ENCODE results near the gene PFAS. TPM values are rescaled to one million over a fixed set of nuclear protein-coding genes. Genes with fewer than 3 reads are reported as not detected.

PFAS gene
- total and polyA plus RNA-seq, 10 of the 15 experiments (the other 5 are each of a cell fraction or from before 2014, with no cell fraction given) = 13.9 to 122 (median 47.2) TPM

GRCh38 chr17:8227238-8227581 lies 21.9 kb upstream of the PFAS start (continued):
- no peak for TF ChIP-seq HSF1 (IDR thresholded peaks at IDR 0.05; ENCODE audit: low read depth, low read length)
- no peak for TF ChIP-seq CBX3 (IDR thresholded peaks at IDR 0.05; ENCODE audit: borderline replicate concordance, low read depth)
- TF ChIP-seq SMC3 (IDR thresholded peaks at IDR 0.05; ENCODE audit: borderline replicate concordance, low read length) = no peak
- no peak for TF ChIP-seq ESRRA (IDR thresholded peaks at IDR 0.05; ENCODE audit: low read length)
- no peak for TF ChIP-seq CHD1 (IDR thresholded peaks at IDR 0.05; ENCODE audit: low read depth, low read length)

GRCh38 chr17:8231701-8232100 lies 17.4 kb upstream of the PFAS start:
- ChIA-PET POLR2A (no interaction called here), RAD21 (ENCODE audit: unreplicated experiment) (no interaction called here), CTCF (no interaction called here), SMC1A (ENCODE audit: uncharacterized antibody, unreplicated experiment) (interaction anchor here (0.5 to 0.9 kb wide), 2 partner anchors 15 to 64 kb away, joined by 3 to 4 read pairs; partner anchors contain the start of gene SLC25A35)
- ATAC-seq = no peak
- Histone ChIP-seq H3K9ac (ENCODE audit: control insufficient read depth, insufficient read depth, low read length) (no peak overlapping the region), H3K36me3 (ENCODE audit: control insufficient read depth in 2 of 2, insufficient read depth in 2 of 2, low read length in 1 of 2) (peaks cover 45 to 61% of the 10 kb centered on the region in 2 experiments), H3K4me3 (no peak overlapping the region), H3K27ac (ENCODE audit: control insufficient read depth, insufficient read depth) (no peak overlapping the region), H4K20me1 (ENCODE audit: control insufficient read depth, insufficient read depth) (no peaks in the 10 kb centered on the region; the same call in 1 of the 2 replicates), H2AFZ (ENCODE audit: control insufficient read depth, low read depth, low read length) (no peak overlapping the region), H3K79me2 (ENCODE audit: control insufficient read depth, insufficient read depth, low read length) (no peaks in the 10 kb centered on the region), H3K27me3 (replicated peaks in 1 of 2; ENCODE audit: control insufficient read depth in 2 of 2, insufficient read depth in 2 of 2, low read length in 1 of 2) (no peaks in the 10 kb centered on the region), H3K9me3 (replicated peaks; ENCODE audit: control insufficient read depth, insufficient read depth, low read length) (no peaks in the 10 kb centered on the region), H3K4me2 (ENCODE audit: control insufficient read depth, insufficient read depth) (no peak overlapping the region), H3K4me1 (ENCODE audit: control insufficient read depth, insufficient read depth, low read length) (peaks cover 5% of the 10 kb centered on the region)
- TF ChIP-seq PAX5 (IDR thresholded peaks at IDR 0.05; ENCODE audit: borderline replicate concordance, low read depth, low read length) (no peak), SUZ12 (IDR thresholded peaks at IDR 0.05; ENCODE audit: unreplicated experiment) (no peak)
- BruUV-seq (replicated peaks) = no TSS peak
- WGBS (ENCODE audit: insufficient coverage, insufficient replicate concordance, low lambda C conversion rate, missing lambda C conversion rate) = 98% methylated on average over 10 of the region's 10 CpGs
- no peak for DNase-seq (ENCODE audit: low read depth, low spot score)
- intact Hi-C loops (cut with micrococcal nuclease; ENCODE audit: unreplicated experiment) = no loop called here
- in situ Hi-C loops (cut with MboI) = no loop called here
- FAIRE-seq = no peak

All from GM12878 (cell line).